Vagina (tissue), 2 donors: ENCODE measurements around the gene SLC16A10.

Source experiments
- POLR2A ChIP-seq, 2 donors: fragments of 450-650 bp; IDR thresholded peaks; one replicate each; pipeline ENCODE4 v1.6.1; 2017; ENCODE audit warnings: antibody characterized with exemption in 2 of 2, mild to moderate bottlenecking in 2 of 2, moderate library complexity in 2 of 2
- POLR2AphosphoS5 ChIP-seq, 2 donors: sonication (generic); formaldehyde crosslinking; IDR thresholded peaks; one replicate each; pipeline ENCODE4 v1.9.0; 2017; ENCODE audit warnings: antibody characterized with exemption in 2 of 2, mild to moderate bottlenecking in 2 of 2, low read depth in 1 of 2; ENCODE audit not compliant: insufficient read depth in 1 of 2
- TF ChIP-seq, protein P1 (sequence below), 3 experiments: fragments of 450-650 bp in 2 of 3; fragments of 200-600 bp in 1 of 3; sonication (generic) in 1 of 3; IDR thresholded peaks; one replicate each; pipeline ENCODE4 v1.5.1; 2017 to 2019; ENCODE audit warnings: antibody characterized with exemption in 3 of 3, mild to moderate bottlenecking in 2 of 3, moderate library complexity in 2 of 3

DNA sequence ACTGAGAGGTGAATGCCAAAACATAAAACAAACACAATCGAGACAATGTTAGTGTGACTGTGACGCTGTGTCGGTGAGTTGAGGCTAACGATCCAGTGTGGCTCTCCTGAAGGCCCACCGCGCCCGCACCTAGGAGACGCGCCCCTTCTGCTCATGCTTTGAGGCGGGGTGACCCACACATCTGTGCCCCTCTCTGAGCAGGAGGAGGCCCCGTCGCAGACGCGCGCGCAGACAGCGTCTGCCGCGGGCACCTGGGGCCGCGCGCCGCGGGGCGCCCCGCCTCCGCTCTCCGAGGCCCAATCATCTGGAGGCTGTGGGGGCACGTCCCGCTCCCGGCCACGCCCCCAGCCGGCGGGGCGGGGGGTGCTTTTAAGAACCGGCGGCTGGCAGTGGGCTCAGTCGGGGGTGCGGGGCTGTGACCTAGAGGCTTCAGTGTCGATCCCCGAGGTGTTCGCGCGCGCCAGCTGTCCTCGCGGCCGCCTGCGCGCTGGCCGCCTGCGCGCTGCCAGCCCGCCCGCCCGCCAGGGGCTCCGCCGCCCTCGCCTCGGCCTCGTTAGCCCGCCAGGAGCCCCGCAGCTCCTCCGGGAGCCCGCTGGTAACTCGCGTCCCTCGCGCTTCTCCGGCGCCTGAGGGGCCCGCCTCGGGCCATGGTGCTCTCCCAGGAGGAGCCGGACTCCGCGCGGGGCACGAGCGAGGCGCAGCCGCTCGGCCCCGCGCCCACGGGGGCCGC lies at the start of gene SLC16A10:
- TF ChIP-seq, protein P1, sequence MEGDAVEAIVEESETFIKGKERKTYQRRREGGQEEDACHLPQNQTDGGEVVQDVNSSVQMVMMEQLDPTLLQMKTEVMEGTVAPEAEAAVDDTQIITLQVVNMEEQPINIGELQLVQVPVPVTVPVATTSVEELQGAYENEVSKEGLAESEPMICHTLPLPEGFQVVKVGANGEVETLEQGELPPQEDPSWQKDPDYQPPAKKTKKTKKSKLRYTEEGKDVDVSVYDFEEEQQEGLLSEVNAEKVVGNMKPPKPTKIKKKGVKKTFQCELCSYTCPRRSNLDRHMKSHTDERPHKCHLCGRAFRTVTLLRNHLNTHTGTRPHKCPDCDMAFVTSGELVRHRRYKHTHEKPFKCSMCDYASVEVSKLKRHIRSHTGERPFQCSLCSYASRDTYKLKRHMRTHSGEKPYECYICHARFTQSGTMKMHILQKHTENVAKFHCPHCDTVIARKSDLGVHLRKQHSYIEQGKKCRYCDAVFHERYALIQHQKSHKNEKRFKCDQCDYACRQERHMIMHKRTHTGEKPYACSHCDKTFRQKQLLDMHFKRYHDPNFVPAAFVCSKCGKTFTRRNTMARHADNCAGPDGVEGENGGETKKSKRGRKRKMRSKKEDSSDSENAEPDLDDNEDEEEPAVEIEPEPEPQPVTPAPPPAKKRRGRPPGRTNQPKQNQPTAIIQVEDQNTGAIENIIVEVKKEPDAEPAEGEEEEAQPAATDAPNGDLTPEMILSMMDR (IDR thresholded peaks at IDR 0.05) = no peak
- TF ChIP-seq POLR2AphosphoS5 (IDR thresholded peaks at IDR 0.05; ENCODE audit: insufficient read depth in 1 of 2, low read depth in 1 of 2) (no peak), POLR2A (IDR thresholded peaks at IDR 0.05) (no peak)
